Spleen (tissue), 11 donors: ENCODE data around the gene ITPA. TPM values are rescaled to one million over a fixed set of nuclear protein-coding genes. Genes with fewer than 3 reads are reported as not detected.
A peak's percentile ranks its signal among the peaks of the same experiment; 100 is the strongest.

Experiments used
- DNase-seq: peaks from one replicate; pipeline ENCODE4 v3.0.0-alpha.2; 2020
- H3K27ac ChIP-seq, 8 donors: fragments of 200-600 bp; sonication (generic) in 7 of 8; 1 replicate in 4 of 8; 2 replicates in 4 of 8; pipeline versions ENCODE4 v1.5.0 to v1.8.0; 2016 to 2021; ENCODE audit warnings: inconsistent platforms in 4 of 8, mild to moderate bottlenecking in 4 of 8, moderate library complexity in 1 of 8
- H3K27me3 ChIP-seq, 7 donors: fragments of 200-600 bp; sonication (generic) in 6 of 7; replicated peaks in 1 of 7; 1 replicate in 4 of 7; 2 replicates in 3 of 7; pipeline versions ENCODE4 v1.5.0 to v1.8.0; 2016 to 2021; ENCODE audit warnings: inconsistent platforms in 3 of 7, mild to moderate bottlenecking in 1 of 7
- H3K36me3 ChIP-seq, 6 donors: fragments of 200-600 bp; sonication (generic) in 5 of 6; 1 replicate in 4 of 6; 2 replicates in 2 of 6; pipeline versions ENCODE4 v1.5.0 to v1.8.0; 2016 to 2021; ENCODE audit warnings: inconsistent platforms in 2 of 6
- H3K4me1 ChIP-seq, 6 donors: fragments of 200-600 bp; sonication (generic) in 5 of 6; 1 replicate in 3 of 6; 2 replicates in 3 of 6; pipeline versions ENCODE4 v1.5.0 to v1.8.0; 2016 to 2021; ENCODE audit warnings: inconsistent platforms in 3 of 6
- H3K4me3 ChIP-seq, 8 donors: fragments of 200-600 bp; sonication (generic) in 7 of 8; 1 replicate in 4 of 8; 2 replicates in 4 of 8; pipeline versions ENCODE4 v1.5.0 to v1.8.0; 2016 to 2021; ENCODE audit warnings: inconsistent platforms in 4 of 8, mild to moderate bottlenecking in 4 of 8, moderate library complexity in 2 of 8
- H3K9me3 ChIP-seq, 8 donors: fragments of 200-600 bp; sonication (generic) in 7 of 8; 1 replicate in 4 of 8; 2 replicates in 4 of 8; pipeline versions ENCODE4 v1.5.0 to v1.8.0; 2016 to 2021; ENCODE audit warnings: inconsistent platforms in 4 of 8
- POLR2A ChIP-seq, 3 donors: fragments of 450-650 bp; IDR thresholded peaks; one replicate each; pipeline ENCODE4 v1.5.1; 2017; ENCODE audit warnings: antibody characterized with exemption in 3 of 3, mild to moderate bottlenecking in 1 of 3
- POLR2AphosphoS5 ChIP-seq, 3 donors: sonication (generic); formaldehyde crosslinking; IDR thresholded peaks; one replicate each; pipeline ENCODE4 v1.5.1; 2017; ENCODE audit warnings: antibody characterized with exemption in 3 of 3
- WGBS, 5 donors: extraction: QIAGEN DNeasy Blood & Tissue Kit in 3 of 5; methylation state at CpG; one replicate each; pipeline versions ENCODE4 v1.1.5 to v1.1.7; 2013 to 2018; 5-methylcytosine and 5-hydroxymethylcytosine counted together
- intact Hi-C: fragments of 100-400 bp; cut with DNase I; formaldehyde crosslinking; loops from one replicate; pipeline ENCODE4 v1.15.0; 2023; ENCODE audit warnings: low total_unique reads
- polyA plus RNA-seq, 3 donors: library from polyadenylated mRNA; stranded (reverse); fragments of 200-250 nt; gene quantifications; one replicate each; pipeline ENCODE4 v1.2.1, GENCODE V29; 2013
- total RNA-seq, 7 donors: library from RNA; depleted of rRNA in 3 of 7; stranded (reverse); fragments of >200 nt in 3 of 7; fragmentation: NEBNext Ultra II Directional in 4 of 7; extraction: Animal tissue kit (Norgen Biotek cat#: 25700) in 4 of 7; gene quantifications; one replicate each; pipeline versions ENCODE4 v1.1.0 to v1.2.1, GENCODE V29; 2016 to 2021
- TF ChIP-seq, protein P1 (sequence below), 11 experiments: fragments of 200-600 bp in 7 of 11; fragments of 450-650 bp in 4 of 11; sonication (generic) in 4 of 11; IDR thresholded peaks in 8 of 11; conservative IDR thresholded peaks in 3 of 11; 1 replicate in 7 of 11; 2 replicates in 4 of 11; pipeline versions ENCODE4 v1.4.0 to v1.8.0; 2016 to 2021; ENCODE audit warnings: antibody characterized with exemption in 11 of 11, inconsistent platforms in 4 of 11, mild to moderate bottlenecking in 1 of 11
- donor health status: healthy with polysubstance abuse.
- donor health status: DM: no; HTN: no; CAD: no; lungs with moderate emphysema.
- donor health status: DM: no; HTN: no; CAD: no.
- donor health status: Bipolar disorder and iron deficiency.
- donor health status: healthy.
- donor health status: DM: no; HTN: no; CAD: no.
- donor health status: DM: yes; HTN: yes; CAD: no.

ITPA gene
- total and polyA plus RNA-seq, 10 donors: 26.1 to 173 (median 43.9) TPM

DNA sequence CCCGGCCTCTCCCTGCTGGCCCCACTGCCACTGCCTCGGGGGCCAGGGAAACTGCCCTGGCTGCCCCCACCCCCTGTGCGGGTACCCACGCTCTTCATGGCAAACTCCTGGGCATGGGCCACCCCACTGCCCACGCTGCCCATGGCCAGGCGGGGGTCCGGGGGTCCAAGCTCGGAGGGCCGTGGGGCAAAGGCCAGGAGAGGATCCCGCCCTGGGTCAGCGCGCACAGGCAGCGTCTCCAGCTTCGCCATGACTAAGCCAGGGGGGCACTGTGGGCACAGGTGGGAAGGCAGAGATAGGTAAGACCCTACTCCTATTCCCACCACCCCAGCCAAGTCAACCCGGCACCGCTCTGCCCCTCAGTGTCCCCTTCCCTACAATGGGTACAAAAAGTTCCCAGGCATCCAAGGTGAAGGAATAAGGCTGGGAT, 42.4 kb upstream of the ITPA start:
- Histone ChIP-seq H3K4me1 (peaks cover 0 to 29% (median 14%) of the 10 kb centered on the region in 6 donors), H3K4me3 (no peak overlapping the region), H3K27me3 (peaks cover 0 to 56% (median 24%) of the 10 kb centered on the region in 7 donors), H3K27ac (no peak overlapping the region), H3K36me3 (no peaks in the 10 kb centered on the region), H3K9me3 (no peaks in the 10 kb centered on the region)
- 87 to 97% (median 95%) methylated on average over 12 to 16 of the region's 16 CpGs for WGBS, 5 donors
- intact Hi-C loops: no loop called here
- no peak for TF ChIP-seq POLR2AphosphoS5 (IDR thresholded peaks at IDR 0.05)
- no peak for TF ChIP-seq POLR2A (IDR thresholded peaks at IDR 0.05)
- TF ChIP-seq, protein P1, sequence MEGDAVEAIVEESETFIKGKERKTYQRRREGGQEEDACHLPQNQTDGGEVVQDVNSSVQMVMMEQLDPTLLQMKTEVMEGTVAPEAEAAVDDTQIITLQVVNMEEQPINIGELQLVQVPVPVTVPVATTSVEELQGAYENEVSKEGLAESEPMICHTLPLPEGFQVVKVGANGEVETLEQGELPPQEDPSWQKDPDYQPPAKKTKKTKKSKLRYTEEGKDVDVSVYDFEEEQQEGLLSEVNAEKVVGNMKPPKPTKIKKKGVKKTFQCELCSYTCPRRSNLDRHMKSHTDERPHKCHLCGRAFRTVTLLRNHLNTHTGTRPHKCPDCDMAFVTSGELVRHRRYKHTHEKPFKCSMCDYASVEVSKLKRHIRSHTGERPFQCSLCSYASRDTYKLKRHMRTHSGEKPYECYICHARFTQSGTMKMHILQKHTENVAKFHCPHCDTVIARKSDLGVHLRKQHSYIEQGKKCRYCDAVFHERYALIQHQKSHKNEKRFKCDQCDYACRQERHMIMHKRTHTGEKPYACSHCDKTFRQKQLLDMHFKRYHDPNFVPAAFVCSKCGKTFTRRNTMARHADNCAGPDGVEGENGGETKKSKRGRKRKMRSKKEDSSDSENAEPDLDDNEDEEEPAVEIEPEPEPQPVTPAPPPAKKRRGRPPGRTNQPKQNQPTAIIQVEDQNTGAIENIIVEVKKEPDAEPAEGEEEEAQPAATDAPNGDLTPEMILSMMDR (IDR thresholded peaks at IDR 0.05 in 8 of 11, conservative IDR thresholded peaks at IDR 0.05 in 3 of 11): no peak
- DNase-seq: no peak

DNA sequence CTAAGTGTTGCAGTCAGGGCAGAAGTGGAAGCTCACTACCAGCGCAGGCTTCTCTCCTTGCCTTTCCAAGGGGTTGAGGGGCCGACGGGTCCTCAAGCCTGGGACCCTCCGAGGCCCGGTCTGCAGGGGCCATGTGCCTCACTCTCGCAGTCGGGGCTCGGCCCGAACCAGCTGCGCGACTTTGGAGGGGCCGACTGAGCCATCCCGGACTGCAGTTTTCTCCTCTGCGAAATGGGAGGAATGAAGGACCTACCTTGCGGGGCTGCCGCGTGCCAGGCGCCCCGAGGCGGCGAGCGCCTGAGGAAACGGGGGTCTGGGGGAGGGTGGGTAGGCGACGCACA, 41.6 kb upstream of the ITPA start:
- no peak for DNase-seq
- H3K4me1 ChIP-seq: peaks cover 0 to 34% (median 17%) of the 10 kb centered on the region in 6 donors
- no peaks in the 10 kb centered on the region for H3K9me3 ChIP-seq
- intact Hi-C loops: no loop called here
- H3K4me3 ChIP-seq: peak overlapping the region in 1 of 8 donors; percentile 32
- H3K27me3 ChIP-seq: peaks cover 0 to 63% (median 26%) of the 10 kb centered on the region in 7 donors
- TF ChIP-seq POLR2AphosphoS5 (IDR thresholded peaks at IDR 0.05) (no peak), POLR2A (IDR thresholded peaks at IDR 0.05) (no peak)
- TF ChIP-seq, protein P1 (IDR thresholded peaks at IDR 0.05 in 8 of 11, conservative IDR thresholded peaks at IDR 0.05 in 3 of 11): no peak
- no peak overlapping the region for H3K27ac ChIP-seq
- H3K36me3 ChIP-seq: no peaks in the 10 kb centered on the region
- 32 to 65% (median 41%) methylated on average over 14 to 25 of the region's 25 CpGs for WGBS, 5 donors

DNA sequence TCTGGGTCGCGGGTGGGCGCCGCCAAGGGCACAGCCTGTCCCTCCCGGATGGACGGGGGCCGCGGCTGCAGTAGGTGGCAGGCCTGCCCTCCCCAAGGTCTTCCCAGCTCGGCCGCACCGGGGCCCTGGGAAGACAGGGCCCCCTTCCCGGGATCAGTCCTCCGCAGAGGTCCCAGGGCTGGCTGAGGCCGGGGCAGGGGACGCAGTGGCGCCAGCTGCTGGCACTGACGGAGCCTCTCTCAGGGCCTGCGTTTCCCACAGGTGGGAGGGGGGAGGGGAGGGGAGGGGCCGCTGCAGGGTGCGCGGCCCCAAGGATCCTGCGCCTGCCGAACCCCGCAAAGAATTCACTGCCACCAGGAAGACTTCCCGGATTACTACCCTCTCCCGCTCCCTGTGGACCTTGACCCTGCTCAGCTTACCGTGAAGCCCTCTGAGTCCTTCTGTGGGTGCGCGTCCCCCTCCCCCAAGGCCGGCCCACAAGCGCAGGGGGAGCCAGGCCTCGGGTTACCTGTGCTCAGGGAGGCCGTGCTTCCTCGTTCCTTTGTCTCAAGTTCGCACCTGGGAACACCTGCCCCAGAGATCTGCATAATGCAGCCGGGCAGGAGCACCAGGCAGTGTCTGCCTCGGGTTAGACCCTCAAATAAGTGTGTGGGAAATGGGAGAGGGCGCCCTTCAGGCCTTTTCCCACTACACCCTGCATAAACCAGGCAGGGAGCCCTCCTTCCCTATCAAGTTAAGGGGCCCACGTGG, 41.0 kb upstream of the ITPA start:
- Histone ChIP-seq H3K27me3 (peaks cover 0 to 68% (median 30%) of the 10 kb centered on the region in 7 donors), H3K4me1 (peaks cover 0 to 39% (median 21%) of the 10 kb centered on the region in 6 donors), H3K9me3 (no peaks in the 10 kb centered on the region), H3K4me3 (peak overlapping the region in 2 of 8 donors; percentile 4 to 32), H3K27ac (no peak overlapping the region), H3K36me3 (no peaks in the 10 kb centered on the region)
- TF ChIP-seq POLR2AphosphoS5 (IDR thresholded peaks at IDR 0.05) (no peak), POLR2A (IDR thresholded peaks at IDR 0.05) (no peak)
- TF ChIP-seq, protein P1 (IDR thresholded peaks at IDR 0.05 in 8 of 11, conservative IDR thresholded peaks at IDR 0.05 in 3 of 11): no peak
- DNase-seq: peak; percentile 41
- intact Hi-C loops: no loop called here
- WGBS, 5 donors: 20 to 25% (median 24%) methylated on average over 20 to 39 of the region's 39 CpGs

DNA sequence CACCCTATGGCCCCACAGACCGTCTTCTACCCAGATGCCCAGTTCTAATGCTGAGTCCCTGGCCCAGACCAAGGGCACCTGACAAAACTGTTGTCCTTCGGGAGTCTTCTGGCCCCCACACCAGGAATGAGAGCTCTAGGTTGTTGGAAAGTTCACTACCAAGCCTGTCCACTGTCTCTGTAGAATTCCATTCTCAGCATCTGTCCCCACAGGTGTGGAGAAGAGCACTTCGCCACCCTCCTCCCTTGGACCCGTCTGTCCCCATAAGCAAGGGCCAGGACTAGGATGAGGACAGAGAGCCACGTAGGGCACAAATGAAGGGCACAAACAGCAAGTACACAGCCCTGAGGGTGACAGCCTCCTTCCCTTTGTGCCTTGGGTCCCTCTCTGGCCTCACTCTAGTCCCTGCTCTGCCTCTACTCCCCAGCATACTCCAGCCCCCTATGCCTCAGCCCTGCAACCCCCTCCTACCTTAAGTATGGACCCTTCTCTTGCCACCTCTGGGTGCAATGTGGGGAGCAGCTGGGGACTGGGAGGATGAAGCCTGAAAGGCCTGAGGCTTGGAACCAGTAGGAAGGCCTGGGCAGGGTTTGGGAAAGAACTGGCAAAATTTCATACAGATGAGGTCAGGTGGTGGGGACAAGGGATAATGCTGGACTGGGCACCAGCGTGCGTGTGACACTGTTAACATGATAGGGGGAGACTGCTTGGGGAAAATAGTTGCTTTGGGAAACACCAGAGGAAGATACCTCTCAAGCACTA, 40.3 kb upstream of the ITPA start:
- WGBS, 5 donors: 82 to 92% (median 85%) methylated on average over 6 to 7 of the region's 7 CpGs
- intact Hi-C loops: no loop called here
- H3K4me1 ChIP-seq: peaks cover 0 to 44% (median 26%) of the 10 kb centered on the region in 6 donors
- H3K4me3 ChIP-seq: peak overlapping the region in 1 of 8 donors; percentile 4
- H3K36me3 ChIP-seq: no peaks in the 10 kb centered on the region
- H3K9me3 ChIP-seq: no peaks in the 10 kb centered on the region
- peak; percentile 19 for DNase-seq
- TF ChIP-seq, protein P1 (IDR thresholded peaks at IDR 0.05 in 8 of 11, conservative IDR thresholded peaks at IDR 0.05 in 3 of 11): no peak
- TF ChIP-seq POLR2AphosphoS5 (IDR thresholded peaks at IDR 0.05): no peak
- TF ChIP-seq POLR2A (IDR thresholded peaks at IDR 0.05): no peak
- H3K27ac ChIP-seq: no peak overlapping the region
- peaks cover 0 to 74% (median 35%) of the 10 kb centered on the region in 7 donors for H3K27me3 ChIP-seq
